ENCODE measurements around the gene ABLIM3.

GRCh38 chr5:149237662-149238061, 96.4 kb downstream of the ABLIM3 start:
- no peak; the same call in 1 of the 2 replicates for TF ChIP-seq CTCF (IDR thresholded peaks at IDR 0.05)
- TF ChIP-seq POLR2AphosphoS5 (IDR thresholded peaks at IDR 0.05; ENCODE audit: low read depth, low read length) = no peak
- TF ChIP-seq TCF7L2 (IDR thresholded peaks at IDR 0.05; ENCODE audit: low read depth, low read length) = no peak
- TF ChIP-seq SIN3A (IDR thresholded peaks at IDR 0.05; ENCODE audit: borderline replicate concordance, insufficient read depth, low read depth, low read length) = no peak
- no peak for TF ChIP-seq REST (IDR thresholded peaks at IDR 0.05; ENCODE audit: insufficient read depth in 1 of 2, low read depth in 2 of 2, low read length in 1 of 2)

Measured in Panc1 (cell line).